Retina (tissue), 1 donor: ENCODE results near the gene INVS.
"Not testable (repeated sequence)": the region's sequence is repeated elsewhere in the genome, so short reads cannot be mapped to it uniquely, and the experiment has no call there.

ENCODE experiments used
- DNase-seq: peaks from one replicate; pipeline ENCODE4 v3.0.0-alpha.2; 2016

The INVS gene

DNA sequence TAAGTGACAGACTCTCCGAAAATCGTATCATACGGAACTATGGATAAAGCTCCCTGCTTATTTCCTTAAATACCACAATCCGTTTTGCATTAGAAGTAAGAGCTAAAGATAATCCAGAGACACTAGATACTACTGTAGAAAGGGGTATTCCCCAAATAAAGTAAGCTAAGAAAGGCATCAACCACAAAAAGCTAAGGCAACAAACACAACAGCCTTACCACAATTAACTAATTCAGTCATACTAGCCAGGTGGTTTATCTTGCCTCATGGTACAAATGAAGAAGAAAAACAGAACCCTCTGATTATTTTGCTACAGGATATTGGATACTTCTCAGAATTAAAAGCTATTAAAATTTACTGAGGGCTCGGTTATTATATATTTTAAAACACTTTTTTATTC lies 14.3 kb upstream of the INVS start:
- no peak for DNase-seq

DNA sequence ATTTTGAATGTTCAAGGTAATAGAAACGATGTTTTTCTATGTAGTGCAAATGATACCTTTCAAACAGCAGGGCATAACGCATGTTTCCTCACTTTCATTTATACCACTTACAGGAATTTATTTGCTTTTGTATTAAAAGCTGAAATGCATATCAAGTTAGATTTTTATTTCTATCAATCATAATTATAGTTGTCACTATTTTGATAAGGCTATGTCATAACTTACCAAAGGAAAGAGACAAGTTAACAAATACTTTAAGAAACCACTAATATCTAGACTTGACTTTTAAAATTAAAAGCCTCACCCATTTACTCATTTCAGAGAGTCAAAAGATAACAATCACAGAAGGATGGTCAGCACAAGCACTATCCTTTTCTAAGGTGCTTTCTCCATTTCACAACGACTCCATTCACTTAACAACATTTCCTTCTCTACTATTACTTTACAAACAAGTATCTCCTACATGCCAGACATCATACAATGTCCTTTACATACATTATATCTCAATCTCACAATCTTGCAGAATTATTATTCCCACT lies 12.9 kb upstream of the INVS start:
- no peak for DNase-seq

DNA sequence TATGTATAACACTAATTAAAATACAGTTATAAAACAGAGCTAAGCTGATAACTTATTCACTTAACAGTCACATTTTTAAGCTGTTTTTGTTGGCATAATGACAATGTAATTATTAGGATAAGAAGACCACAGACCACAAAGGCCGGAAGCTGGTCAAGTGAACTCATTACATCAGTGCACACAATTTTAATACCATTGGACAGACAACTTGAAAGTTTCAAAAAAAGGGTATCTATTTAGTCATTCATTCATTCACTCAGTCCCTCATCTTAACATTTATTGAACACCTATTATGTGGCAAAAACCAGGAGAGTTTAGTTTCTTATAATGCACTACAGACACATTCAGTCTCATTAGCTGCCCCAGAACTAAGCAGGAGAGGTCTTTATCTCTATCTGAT lies 11.8 kb upstream of the INVS start:
- DNase-seq = no peak

DNA sequence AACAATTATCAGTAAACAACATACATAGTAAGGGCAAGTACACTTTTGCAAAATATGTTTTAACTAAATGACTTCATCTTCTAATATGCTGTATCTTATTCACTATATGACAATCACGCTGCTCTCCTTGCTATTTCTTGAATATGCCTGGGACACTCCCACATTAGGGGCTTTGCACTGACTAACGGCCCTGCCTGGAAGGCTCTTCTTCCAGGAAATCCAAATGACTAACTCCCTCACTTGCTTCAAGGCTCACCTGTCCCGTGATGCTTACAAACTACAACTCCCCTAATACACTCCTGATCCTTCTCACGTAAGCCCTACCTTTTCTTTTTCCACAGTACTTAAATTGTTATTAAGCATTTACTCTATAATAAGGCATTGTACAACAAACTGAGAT lies 10.8 kb upstream of the INVS start:
- DNase-seq = no peak

DNA sequence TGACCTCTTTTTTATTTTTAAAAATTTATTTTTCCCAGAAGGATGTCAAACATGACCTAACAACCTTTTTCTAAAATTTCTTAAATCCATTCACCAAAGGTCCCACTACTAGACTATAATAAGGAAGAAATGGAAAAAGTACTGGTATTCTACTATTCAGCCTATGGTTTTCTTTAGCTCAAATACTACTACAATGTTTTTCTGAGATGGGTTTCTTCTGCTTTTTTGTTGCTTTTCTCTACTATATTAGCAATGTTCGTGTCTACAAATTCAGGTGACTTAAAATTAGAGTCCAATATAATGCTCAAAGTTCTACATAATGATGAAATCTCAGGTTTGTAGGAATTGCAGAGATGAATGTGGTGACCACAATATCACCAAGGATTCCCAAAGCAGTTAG lies 8.2 kb upstream of the INVS start:
- DNase-seq = no peak

DNA sequence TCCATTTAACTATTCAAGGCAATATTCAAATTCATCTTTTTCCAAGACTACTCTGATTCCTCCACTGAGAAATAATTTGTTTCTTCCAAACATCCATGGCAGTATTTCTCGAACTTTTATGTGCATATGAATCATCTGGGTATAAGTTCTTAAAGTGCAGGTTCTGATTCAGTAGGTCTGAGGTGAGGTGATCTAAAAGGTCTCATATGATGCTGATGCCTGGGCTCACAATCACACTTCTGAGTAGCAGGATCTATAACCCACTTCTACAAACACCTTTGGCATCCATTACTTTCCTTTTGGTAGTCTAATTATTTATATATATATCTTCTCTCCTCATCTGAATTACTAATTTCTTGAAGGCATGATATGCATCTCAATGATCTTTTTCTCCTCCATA lies 7.4 kb upstream of the INVS start:
- DNase-seq = no peak

DNA sequence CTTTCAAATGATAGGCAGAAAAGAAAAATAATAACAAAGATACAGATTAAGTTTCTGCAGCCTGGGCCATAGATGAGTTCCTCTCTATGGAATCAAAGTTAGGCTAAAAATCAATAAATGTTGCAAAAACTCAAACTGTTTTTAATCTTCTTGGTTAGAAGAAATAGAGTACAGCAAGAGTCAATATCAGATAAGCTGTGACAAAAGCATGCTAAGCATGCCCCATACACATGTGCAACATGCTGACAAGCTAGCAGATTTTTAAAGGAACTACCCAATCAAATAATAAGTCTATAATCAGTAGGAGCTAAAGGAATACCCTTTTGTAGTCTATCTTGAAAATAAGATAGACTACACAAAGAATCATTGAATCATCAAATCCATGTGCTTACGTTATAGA lies 7.0 kb upstream of the INVS start:
- no peak for DNase-seq

DNA sequence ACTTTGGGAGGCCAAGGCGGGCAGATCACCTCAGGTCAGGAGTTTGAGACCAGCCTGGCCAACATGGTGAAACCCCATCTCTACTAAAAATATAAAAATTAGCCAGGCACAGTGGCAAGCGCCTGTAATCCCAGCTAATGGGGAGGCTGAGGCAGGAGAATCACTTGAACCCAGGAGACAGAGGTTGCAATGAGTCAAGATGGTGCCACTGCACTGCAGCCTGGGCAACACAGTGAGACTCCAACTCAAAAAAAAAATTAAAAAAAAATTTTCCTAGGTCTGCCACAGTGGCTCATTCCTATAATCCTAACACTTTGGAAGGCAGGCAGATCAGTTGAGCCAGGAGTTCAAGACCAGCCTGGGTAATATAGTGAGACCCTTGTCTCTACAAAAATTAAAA lies 4.6 kb upstream of the INVS start:
- not testable (repeated sequence) for DNase-seq

DNA sequence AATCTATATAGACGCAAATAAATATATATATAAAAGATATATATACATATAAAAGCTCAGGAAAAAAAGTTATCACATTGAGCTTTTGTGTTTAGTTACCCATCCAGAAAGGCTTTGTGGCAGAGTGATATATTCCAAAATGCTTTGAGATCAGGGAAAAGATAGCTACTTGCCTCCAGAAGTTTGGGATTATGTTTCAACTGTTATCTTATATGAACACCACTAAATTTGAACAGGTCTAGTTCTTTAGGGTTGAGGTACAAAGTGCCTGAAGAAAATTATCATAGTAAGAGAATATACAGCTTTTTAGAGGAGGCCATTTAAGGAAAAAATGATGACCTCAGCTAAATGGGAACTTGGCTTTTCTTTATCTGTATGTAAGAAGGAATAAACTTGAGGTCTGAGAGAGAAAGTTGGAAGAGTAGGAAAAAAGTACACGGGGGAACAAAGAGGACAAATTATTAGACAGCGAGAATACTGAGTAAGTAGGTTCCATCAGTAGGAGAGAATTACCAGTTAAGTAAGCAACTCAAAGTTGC lies 2.6 kb upstream of the INVS start:
- no peak for DNase-seq

DNA sequence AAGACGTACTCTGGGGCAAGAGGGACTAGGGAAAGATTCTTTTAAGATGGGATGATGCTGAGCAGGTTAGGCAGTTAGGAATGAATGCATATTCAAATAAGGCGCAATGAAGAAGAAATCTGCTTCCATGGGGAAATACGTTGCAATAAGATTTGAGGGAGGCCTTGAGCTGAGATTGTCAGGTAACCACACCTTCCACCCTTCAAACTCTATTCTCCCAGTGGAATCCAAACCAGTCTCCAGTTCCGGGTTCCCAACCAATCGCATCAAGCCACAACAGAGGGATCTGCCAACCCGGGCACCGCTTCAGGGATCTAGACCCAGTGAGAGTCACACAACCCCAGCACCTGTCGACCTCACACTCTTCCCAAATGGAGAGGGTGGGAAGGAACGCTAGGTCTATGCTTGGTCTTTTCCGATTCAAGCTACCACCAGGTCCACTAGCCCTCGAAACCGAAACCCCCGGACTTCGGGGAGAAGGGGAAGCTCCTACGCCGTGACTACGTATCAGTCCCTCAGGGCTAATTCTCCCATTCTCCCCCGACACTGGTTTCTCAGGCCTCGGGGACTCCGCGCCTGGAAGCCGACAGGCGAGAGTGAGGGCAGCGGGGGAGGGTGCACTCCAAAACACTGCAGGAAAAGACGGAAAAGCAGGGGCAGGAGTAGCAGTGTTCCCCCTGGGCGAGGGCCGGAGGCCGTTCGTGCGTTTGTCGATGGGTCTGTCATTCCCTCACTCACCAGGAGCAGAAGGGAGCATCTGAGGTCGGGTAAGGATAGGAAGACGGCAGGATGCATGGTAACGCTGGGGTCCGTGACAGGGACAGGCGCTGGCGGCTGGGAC lies 777 bp upstream of the INVS start:
- no peak for DNase-seq

DNA sequence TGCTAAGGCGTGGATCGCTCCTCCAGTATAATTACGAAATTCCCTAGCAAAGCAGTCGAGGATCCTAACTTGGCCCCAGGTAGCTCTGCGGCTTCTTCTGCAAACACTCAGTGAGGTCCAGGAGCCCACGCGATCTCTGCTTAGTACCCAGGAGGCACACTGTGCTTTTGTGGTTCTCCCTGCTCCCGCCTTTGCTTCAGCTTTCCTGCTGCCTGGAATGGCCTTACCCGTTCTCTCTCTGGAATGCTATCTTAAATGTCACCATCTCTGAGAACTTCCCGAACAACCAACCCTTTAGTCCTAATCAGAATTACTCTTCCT lies 639 bp downstream of the INVS start:
- no peak for DNase-seq

DNA sequence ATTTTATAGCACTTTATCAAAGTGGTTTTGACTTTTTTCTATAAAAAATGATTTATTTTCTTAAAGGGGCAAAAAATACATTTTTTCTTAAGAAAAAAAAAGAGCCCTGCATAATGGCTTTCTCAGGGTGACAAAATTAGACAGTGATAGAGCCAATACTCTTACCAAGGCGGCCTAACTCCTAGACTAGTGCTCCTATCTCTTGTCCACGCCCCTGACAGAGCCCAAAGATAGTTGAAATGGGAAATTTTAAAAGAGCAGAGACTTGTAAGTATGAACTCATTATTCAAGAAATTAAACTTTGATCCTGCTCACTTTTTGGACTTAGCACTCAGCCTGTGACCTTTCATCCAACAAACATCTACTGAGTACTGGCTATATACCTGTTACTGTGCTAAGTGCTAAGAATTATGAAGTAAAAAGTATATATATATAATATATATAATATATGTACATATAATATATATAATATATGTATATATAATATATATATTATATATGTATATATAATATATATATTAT lies 1.2 kb downstream of the INVS start:
- no peak for DNase-seq

DNA sequence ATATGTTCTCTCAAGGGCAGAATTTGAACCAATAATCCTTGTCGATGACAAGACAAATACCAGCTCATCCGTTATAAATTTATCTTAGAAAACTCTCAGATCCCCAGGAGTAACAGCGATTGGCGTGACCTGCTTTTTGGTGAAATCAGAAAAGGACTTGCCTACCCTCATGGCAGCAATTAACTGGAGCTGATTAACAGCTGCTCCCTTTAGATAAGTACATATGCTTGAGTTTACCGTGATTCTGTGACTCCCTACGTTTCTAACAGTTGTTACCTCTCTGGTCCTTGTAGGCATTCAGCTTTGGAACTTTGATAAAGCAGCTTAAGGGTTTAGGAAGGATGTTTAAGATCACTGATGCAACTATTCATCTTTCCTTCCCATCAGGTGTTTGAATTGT lies 2.6 kb downstream of the INVS start:
- DNase-seq = no peak

DNA sequence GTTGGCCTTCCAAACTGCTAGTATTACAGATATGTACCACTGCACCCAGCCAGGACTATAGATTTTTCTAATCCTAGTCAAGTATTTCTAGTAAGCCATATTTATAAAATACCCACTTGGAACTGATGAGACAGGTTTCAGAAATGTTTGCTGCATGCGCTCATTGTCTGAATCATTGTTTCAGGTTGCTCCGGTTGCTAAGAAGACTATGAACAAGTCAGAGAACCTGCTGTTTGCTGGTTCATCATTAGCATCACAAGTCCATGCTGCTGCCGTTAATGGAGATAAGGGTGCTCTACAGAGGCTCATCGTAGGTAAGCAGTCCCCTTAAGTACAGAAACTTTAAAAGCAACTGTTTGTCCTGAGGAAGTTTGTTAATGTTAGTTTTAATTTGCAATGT lies 5.3 kb downstream of the INVS start:
- DNase-seq = no peak

DNA sequence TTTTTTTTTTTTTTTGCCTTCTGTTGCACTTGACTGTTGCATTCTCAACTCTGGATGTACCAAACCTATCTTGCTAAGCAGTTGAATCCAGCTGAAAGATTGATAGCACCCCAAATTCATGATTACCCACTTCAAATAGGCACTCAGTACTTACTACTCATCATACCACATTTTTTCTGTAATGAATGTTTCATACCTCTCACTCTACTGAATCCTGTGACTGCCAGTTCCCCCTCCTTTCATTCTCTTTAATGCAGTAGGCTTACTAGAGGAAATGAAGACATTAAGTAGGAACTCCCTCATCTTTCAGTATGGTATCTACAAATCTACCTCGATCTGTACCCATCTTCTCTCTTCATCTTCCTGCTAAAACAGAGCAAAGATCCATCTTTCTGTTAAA lies 6.8 kb downstream of the INVS start:
- DNase-seq = no peak

DNA sequence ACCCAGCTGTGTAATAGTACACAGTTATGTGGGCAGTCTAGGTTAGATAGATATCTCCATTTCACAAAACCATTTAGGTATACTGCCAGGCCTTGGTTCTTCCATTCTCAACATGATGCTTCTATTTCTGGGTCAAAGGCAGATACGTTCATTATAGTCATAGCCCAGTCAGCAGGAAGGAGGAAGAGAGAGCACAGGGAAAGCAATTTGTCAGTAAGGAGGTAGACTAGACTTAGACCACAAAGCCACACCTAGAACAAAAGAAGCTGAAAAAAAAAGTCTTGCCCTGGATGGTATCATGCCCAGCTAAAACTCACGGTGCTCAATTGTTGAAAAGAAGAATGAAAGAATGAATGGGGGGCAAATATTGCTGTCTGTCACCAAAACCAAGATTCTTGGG lies 7.6 kb downstream of the INVS start:
- DNase-seq = no peak

DNA sequence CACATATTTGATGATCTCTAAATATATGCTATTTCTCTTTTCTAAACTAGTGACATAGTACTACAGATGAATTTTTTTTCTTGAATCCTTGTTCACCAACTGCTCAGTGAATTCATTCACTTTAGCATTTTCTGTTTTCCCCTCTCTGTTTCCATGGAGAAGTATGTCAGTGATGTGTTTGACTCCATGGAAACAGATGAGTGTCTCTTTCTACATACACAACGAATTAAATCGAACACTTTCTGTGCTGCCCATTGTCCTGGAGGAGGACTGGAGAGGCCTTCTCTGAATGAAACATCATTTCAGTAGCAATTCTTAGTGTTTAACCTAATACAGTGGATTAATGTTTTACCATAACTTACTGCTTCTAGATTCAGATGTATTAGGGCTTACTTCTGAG lies 9.5 kb downstream of the INVS start:
- DNase-seq = no peak

DNA sequence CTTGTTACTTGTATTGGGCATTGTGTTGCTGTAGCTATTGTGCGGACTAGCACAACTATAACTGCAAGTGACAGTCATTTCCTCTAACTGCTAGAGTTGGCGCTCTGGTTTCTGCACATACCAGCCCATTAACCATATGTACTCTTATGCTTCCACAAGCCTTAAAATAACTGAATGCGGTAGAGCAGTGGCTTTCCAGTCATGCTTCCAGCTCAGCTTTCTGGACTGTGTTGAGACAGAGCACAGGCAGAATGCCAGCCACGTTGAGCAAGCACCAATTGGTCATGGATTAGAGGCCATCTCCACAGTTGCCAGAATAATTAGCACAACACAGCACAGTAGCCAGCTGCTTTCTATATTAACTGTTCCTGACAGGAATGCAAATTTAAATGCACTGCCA lies 12.2 kb downstream of the INVS start:
- DNase-seq = no peak

DNA sequence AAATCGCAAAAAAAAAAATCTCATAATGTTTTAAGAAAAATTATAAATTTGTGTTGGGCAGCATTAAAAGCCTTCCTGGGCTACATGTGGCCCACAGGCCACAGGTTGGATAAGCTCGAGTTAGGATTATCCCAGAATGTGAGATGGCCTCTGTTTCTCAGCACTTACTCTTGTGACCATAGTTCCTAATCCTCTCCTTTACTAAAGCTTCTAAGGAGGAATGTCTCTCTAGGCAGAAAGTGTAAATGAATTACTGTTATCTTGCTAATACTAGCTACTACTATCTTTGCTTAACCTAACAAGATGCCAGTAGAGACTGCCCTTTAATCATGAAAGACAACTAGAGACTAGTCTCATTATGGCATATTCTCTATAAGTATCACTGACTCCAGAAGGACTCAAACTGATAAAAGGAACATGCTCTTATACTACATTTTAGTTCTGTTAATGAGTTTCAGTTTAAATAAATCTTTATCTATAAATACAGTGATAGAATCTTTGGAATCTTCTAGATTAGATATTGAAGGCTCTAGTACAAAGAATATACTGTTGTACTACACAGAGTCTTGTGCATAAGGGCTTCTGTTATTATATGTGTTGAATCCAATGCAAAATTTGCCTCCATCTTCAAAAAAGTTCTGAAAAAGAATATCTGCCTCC lies 13.8 kb downstream of the INVS start:
- no peak for DNase-seq

DNA sequence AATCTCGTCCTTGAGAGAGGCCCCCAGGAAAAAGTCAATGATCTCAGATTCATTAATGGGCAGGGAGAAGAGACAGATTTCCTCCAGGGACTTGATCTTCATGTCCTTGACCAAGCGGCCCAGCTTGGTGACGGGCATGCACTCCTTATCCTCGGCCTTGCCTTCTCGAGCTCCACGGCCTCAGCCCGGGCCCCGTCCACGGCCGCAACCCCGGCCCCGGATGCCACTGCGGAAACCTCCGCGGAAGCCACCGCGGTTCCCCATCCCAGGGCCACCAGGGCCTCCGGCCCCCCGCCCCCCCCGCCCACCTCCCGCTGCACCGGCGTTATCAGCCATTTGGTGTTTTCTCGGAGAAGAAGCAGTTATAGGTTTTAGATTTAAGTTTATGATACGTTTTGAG lies 18.3 kb downstream of the INVS start:
- no peak for DNase-seq

DNA sequence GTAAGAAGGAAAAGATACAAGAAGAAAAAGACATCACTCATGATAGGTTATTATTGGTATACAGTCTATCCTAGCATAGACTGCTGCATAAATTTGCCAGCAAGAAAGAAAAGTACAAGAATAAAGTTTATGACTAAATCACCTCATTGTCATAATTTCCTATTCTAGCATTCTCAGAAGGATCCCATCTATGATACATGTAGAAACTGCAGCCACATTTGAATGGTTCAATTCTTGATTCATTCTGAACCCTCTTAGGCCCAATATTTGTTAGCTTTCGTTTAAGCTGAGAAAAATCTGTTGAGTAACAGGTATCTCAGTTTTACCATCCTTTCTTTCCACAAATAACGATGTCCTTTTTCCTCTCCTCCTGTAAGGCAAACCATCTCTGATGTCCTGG lies 21.2 kb downstream of the INVS start:
- DNase-seq = no peak

DNA sequence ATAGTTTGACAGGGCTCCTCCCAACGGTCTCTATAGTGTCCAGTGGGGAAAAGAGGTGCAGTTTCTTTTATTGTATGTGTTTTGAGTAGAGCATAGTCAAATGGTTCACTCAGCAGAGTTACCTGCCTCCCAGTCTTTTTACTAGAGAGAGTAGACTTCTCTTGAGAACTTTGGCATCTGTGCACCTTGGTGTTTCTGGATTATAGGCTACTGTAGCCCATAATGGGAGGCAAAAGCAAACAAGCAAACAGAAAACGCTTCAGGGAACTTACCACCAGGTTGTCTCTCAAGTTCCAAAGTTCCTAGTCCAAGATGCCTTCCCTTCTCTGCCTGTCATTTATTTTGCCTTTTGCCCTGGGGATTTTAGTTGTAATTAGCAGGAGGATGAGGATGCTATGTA lies 26.2 kb downstream of the INVS start:
- no peak for DNase-seq

DNA sequence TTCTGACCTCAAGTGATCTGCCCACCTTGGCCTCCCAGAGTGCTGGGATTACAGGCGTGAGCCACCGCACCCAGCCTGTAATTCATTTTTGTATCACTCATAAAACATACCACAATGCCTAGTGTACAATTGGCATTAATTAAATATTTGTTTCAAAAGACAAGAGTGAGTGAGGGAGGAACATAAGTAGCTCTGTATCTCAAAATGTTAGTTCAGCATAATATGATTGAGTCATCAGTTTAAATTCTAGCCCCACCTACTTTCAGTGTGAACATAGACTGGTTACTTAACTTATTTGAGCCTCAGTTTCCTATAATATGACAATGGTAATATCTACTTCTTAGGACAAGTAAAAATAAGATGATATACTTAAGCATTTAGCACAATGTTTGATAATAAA lies 26.9 kb downstream of the INVS start:
- no peak for DNase-seq

DNA sequence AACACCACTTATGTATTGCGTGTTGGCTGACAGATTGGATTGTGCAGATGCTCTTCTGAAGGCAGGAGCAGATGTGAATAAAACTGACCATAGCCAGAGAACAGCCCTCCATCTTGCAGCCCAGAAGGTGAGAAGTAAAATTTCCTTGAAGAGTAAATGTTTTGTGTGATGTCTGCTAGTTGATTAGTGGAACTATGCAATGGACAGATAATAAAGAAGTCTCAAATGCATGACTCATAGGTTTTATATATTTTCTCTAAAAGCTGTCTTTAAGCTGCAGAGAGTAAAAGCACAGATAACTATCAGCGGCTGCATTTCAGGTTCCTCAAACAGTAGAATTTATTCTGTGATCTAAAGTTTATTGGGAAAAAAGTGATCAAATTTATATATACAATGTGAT lies 27.4 kb downstream of the INVS start:
- DNase-seq = no peak
